T-helper 17 cell (primary cell): Measurements from ENCODE around the gene ASPA. TPM values are rescaled to one million over a fixed set of nuclear protein-coding genes. Genes with fewer than 3 reads are reported as not detected.
"Not testable (repeated sequence)": the region's sequence is repeated elsewhere in the genome, so short reads cannot be mapped to it uniquely, and the experiment has no call there.

Experiments used
- ATAC-seq: fragments of 150-1000 bp; cut with Tn5 transposase; 2 replicates; pipeline ENCODE4 v1.10.0; 2021; ENCODE audit warnings: mild to moderate bottlenecking, moderate library complexity
- DNase-seq, 3 donors: peaks; one replicate each; pipeline versions ENCODE4 v3.0.0 to v3.0.0-alpha.2; 2020 to 2021
- H3K9me3 ChIP-seq: one replicate; pipeline ENCODE4 v1.7.0; 2013; ENCODE audit warnings: low read length, mild to moderate bottlenecking; ENCODE audit not compliant: control insufficient read depth, poor library complexity, severe bottlenecking
- H3K27ac Mint-ChIP-seq: one replicate; pipeline ENCODE4 v1.8.0; 2022; ENCODE audit warnings: mild to moderate bottlenecking, moderate library complexity, mixed read lengths
- H3K27me3 Mint-ChIP-seq: one replicate; pipeline ENCODE4 v1.8.0; 2022; ENCODE audit warnings: mixed read lengths
- H3K36me3 Mint-ChIP-seq: one replicate; pipeline ENCODE4 v1.8.0; 2022; ENCODE audit warnings: low read depth, mixed read lengths
- H3K4me1 Mint-ChIP-seq: one replicate; pipeline ENCODE4 v1.8.0; 2022; ENCODE audit warnings: mild to moderate bottlenecking, mixed read lengths
- H3K4me3 Mint-ChIP-seq: one replicate; pipeline ENCODE4 v1.8.0; 2022; ENCODE audit warnings: mild to moderate bottlenecking, moderate library complexity, mixed read lengths
- total RNA-seq, 4 donors: library from RNA in 2 of 4; stranded (reverse) in 2 of 4; gene quantifications; one replicate each; pipeline ENCODE4 v1.2.3 and lab custom pipeline; 2022 to 2026

The ASPA gene
- not detected for total RNA-seq
- 0 to 0.46 reads per million in 2 donors for total RNA-seq (lab: John Stamatoyannopoulos, UW)

DNA sequence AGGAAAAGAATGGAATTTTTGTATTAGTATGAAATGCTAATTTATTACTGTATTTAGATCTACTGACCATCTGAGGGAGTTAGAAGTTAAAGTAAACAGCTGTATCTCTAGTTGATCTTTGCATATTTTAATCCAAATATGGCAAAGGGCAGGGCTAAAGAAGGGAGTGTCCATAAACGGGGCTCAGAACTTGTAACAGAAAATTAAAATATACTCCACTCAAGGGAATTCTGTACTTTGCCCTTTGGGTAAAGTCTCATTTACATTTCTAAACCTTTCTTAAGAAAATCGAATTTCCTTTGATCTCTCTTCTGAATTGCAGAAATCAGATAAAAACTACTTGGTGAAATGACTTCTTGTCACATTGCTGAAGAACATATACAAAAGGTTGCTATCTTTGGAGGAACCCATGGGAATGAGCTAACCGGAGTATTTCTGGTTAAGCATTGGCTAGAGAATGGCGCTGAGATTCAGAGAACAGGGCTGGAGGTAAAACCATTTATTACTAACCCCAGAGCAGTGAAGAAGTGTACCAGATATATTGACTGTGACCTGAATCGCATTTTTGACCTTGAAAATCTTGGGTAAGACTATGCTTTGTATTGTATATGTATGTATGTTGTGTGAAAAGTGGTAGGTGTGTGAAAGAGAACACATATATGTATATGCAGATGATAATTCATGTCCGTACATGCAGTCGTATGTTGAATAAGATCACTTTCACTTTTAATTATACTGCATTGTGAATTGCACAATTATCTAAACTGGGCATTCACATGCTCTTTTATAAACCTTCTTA, at the start of gene ASPA:
ASPA (plus strand) TSS at position 186 of the 799 bp plus-strand sequence; CDS start at position 349, 163 bp downstream.
- Mint-ChIP-seq H3K4me1 (peaks cover 4% of the 10 kb centered on the region), H3K27me3 (peaks cover 37% of the 10 kb centered on the region), H3K36me3 (peaks cover 4% of the 10 kb centered on the region), H3K4me3 (peak within 1 kb of the TSS; percentile 68), H3K27ac (no peak within 1 kb of the TSS)
- no peaks in the 10 kb centered on the region for H3K9me3 ChIP-seq
- no peak for ATAC-seq
- DNase-seq: no peak

DNA sequence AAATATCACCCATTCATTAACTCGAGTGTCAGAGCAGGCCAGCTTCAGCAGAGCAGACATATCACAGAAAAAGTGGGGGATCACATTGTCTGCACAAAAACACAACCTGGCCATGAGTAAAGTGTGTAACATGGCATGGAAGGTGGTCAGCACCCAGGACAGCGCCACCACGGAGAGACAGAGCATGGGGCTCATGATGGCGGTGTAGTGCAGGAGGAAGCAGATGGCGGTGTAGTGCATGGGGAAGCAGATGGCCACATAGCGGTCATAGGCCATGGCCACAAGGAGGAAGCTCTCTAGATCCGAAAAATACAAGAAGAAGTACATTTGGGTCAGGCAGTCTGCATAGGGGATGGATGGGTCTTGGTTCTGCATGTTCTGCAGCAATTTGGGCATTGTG, 42.6 kb upstream of the ASPA start:
- not testable (repeated sequence) for DNase-seq, H3K27ac Mint-ChIP-seq, ATAC-seq, H3K36me3 Mint-ChIP-seq, H3K9me3 ChIP-seq, H3K4me1 Mint-ChIP-seq
- peaks cover 16% of the 10 kb centered on the region for H3K27me3 Mint-ChIP-seq
- H3K4me3 Mint-ChIP-seq: peak overlapping the region; percentile 0

DNA sequence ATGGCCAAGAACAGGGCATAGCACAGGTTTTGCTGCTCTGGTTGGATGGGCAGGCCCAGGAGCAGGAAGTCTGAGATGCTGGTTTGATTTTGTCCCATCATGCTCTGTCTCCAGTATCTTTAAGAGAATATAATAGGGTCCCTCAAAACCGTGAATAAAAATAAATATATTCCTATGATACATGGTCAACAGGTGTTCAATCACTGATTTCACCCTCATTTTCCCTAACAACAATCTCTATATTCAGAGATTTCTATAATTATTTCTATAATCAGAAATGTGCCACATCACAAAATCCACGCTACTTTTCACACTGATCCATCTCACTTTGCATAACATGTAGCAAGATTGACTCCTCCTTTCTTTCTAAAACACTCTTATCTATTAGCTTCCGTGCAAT, 42.1 kb upstream of the ASPA start, which contains the start of gene OR1E2:
OR1E2 (minus strand) TSS at position 101 of the 400 bp plus-strand sequence; CDS start at position 101, 0 bp downstream.
- Mint-ChIP-seq H3K36me3 (no peaks in the 10 kb centered on the region), H3K4me3 (peak within 1 kb of the TSS; percentile 0), H3K27ac (no peak within 1 kb of the TSS), H3K4me1 (no peaks in the 10 kb centered on the region), H3K27me3 (peaks cover 19% of the 10 kb centered on the region)
- DNase-seq (no peak), ATAC-seq (no peak)
- no peaks in the 10 kb centered on the region for H3K9me3 ChIP-seq

DNA sequence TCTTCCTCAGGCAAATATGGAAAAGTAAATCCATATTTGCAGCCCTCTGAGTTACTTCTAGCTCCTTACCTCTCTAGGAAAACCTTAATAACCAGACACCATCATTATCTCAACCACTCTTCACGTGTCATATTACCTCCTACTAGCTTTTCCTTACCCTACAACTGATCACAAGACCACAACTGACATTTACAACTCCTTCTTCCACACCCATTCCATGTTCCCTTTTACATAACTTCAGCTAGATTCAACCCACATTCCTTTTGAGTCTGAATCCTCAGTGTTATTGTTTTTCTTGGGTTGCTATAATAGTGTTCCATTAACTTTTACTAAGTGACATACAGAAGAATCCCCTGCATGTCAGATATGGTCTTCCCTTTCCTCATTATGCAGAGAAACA, 37.4 kb upstream of the ASPA start:
- Mint-ChIP-seq H3K4me3 (no peak overlapping the region), H3K36me3 (no peaks in the 10 kb centered on the region), H3K4me1 (no peaks in the 10 kb centered on the region), H3K27ac (no peak overlapping the region), H3K27me3 (peaks cover 48% of the 10 kb centered on the region)
- H3K9me3 ChIP-seq: no peaks in the 10 kb centered on the region
- DNase-seq: no peak
- ATAC-seq: no peak

DNA sequence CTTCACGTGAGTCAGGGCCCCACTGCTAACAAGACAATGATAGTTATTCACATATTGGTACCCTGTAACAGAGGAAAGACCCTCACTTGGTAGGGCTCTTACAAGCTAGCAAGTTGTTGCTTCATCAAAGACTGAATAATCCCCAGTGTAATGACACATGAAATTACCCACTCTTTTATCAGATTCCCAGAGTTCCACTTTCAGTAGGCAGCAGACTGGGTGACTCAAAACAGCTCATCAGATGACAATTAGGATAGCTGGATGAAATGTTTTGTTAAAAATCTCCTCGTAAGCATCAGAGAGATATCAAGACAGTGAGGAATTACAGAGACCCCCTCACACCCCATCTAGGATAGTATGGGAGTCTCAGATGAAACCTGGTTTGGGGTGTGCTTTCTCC, 35.3 kb upstream of the ASPA start:
- no peaks in the 10 kb centered on the region for H3K4me1 Mint-ChIP-seq
- H3K36me3 Mint-ChIP-seq: no peaks in the 10 kb centered on the region
- no peak for DNase-seq
- no peaks in the 10 kb centered on the region for H3K9me3 ChIP-seq
- peaks cover 51% of the 10 kb centered on the region for H3K27me3 Mint-ChIP-seq
- H3K27ac Mint-ChIP-seq: no peak overlapping the region
- no peak overlapping the region for H3K4me3 Mint-ChIP-seq
- no peak for ATAC-seq

DNA sequence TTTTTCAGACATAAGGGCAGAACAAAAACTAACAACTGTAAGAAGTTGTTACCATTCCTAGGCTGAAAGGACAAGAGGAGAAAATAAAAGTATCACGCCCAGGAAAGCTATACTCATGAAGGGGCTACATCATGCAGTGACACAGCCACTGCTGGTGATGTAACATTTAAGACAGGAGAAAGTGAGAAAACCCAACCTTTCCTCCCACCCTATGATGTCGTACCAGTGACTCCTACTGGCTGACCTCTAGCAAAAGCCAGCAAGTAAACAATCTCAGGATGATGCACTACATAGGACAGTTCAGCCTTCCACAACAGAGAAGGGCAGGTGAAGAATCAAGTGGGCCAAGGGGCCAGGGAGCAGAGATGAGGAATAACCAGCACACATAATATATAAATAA, 28.2 kb upstream of the ASPA start:
- DNase-seq (no peak), ATAC-seq (no peak)
- no peak overlapping the region for H3K4me3 Mint-ChIP-seq
- peaks cover 3% of the 10 kb centered on the region for H3K9me3 ChIP-seq
- H3K36me3 Mint-ChIP-seq: no peaks in the 10 kb centered on the region
- no peaks in the 10 kb centered on the region for H3K4me1 Mint-ChIP-seq
- no peak overlapping the region for H3K27ac Mint-ChIP-seq
- peaks cover 33% of the 10 kb centered on the region for H3K27me3 Mint-ChIP-seq

DNA sequence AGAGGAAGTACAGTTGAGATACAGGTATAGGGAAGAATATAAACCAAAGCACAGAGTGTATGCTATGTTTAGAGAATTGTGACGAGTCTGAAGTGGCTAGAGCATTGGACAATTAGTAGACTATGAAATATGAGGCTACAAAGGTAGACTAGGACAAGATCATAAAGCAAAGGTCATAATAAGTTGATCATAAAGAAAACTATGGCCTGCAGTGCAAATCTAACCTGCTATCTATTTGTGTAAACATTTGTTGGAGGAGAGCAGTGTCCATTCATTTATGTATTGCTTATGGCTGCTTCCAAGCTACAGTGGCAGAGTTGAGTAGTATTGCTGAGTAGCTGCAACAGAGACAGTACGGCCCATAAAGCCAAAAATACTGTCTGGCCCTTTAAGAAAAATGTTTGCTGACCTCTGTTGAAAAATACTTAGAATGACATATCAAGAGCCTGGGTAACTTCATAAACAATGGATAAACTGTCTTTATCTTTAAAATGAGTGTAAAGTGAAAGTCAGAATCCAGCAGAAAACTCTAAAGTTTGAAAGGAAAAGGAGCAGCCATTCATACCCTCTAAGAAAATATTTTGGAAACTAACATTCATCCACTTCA, 27.6 kb upstream of the ASPA start:
- peaks cover 3% of the 10 kb centered on the region for H3K9me3 ChIP-seq
- DNase-seq: no peak
- Mint-ChIP-seq H3K36me3 (no peaks in the 10 kb centered on the region), H3K4me3 (no peak overlapping the region), H3K27me3 (peaks cover 29% of the 10 kb centered on the region), H3K4me1 (no peaks in the 10 kb centered on the region), H3K27ac (no peak overlapping the region)
- ATAC-seq: no peak

DNA sequence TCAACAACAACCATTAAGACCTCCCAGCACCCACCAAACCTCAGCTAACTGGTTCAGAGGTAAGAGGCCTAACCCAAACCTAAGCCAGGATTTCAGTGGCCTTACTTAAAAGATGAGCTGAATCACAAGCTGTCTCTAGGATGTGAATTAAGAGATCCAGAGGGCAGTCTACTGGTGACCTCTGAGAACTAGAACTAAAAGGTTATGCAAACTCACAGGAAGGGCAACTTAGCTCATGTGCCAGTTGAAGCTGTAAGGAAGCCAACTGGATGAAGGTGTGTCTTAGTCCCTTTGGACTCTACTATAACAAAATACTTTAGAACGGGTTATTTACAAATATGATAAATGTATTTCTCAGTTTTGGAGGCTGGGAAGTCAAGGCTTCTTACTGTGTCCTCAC, 9.4 kb upstream of the ASPA start:
- H3K4me3 Mint-ChIP-seq, DNase-seq, ATAC-seq, H3K9me3 ChIP-seq, H3K36me3 Mint-ChIP-seq, H3K4me1 Mint-ChIP-seq, H3K27ac Mint-ChIP-seq: not testable (repeated sequence)
- H3K27me3 Mint-ChIP-seq: peaks cover 16% of the 10 kb centered on the region

DNA sequence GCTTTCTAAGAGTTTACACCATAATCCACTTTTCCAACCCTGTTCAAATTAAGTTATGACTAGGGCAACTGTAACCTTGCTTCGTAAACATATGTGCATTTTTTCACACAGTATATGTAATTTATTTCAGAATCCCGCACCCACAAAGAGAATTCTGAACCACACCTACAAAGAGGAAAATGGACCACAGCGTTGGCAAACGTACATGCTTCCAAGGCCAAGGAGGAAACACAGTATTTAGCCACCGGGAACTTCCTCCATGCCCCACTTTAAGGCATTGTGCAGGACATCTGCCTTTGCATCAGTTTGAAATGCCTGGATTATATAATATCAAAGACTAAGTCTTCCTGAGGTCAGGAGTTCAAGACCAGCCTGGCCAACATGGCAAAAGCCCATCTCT, 6.3 kb upstream of the ASPA start:
- H3K27ac Mint-ChIP-seq: no peak overlapping the region
- H3K4me1 Mint-ChIP-seq: no peaks in the 10 kb centered on the region
- H3K4me3 Mint-ChIP-seq: no peak overlapping the region

DNA sequence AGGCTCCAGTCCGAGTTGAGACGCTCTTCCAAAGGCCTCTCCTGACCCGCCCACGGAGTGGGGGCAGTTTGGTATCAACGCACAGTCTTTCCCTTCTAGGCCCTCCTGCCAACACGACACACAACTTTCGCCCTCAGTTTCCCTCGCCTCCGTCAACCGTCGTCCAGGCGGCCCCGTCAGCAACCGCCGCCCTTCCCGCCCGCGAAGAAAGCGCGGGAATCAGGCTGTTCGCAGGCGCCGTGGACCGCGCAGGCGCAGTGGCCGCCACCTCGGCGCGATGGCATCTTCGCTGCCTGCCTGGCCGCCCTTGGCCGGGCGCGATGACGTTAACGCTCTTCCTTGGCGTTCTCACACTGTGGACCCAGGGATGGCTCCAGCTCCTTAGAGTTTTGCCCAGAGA, 4.2 kb upstream of the ASPA start, which contains the start of gene SPATA22:
SPATA22 (minus strand) TSS at position 221 of the 400 bp plus-strand sequence. CDS start 2,494 bp downstream, outside the sequence.
- no peak within 1 kb of the TSS for H3K27ac Mint-ChIP-seq
- no peak within 1 kb of the TSS for H3K4me3 Mint-ChIP-seq
- ATAC-seq (no peak), DNase-seq (no peak)
- H3K27me3 Mint-ChIP-seq: peaks cover 23% of the 10 kb centered on the region
- H3K36me3 Mint-ChIP-seq: no peaks in the 10 kb centered on the region
- no peaks in the 10 kb centered on the region for H3K9me3 ChIP-seq
- peaks cover 4% of the 10 kb centered on the region for H3K4me1 Mint-ChIP-seq

More for the DNA sequence above, 6.3 kb upstream of the ASPA start:
- no peaks in the 10 kb centered on the region for H3K9me3 ChIP-seq
- Mint-ChIP-seq H3K36me3 (no peaks in the 10 kb centered on the region), H3K27me3 (peaks cover 21% of the 10 kb centered on the region)
- ATAC-seq: no peak
- no peak for DNase-seq

DNA sequence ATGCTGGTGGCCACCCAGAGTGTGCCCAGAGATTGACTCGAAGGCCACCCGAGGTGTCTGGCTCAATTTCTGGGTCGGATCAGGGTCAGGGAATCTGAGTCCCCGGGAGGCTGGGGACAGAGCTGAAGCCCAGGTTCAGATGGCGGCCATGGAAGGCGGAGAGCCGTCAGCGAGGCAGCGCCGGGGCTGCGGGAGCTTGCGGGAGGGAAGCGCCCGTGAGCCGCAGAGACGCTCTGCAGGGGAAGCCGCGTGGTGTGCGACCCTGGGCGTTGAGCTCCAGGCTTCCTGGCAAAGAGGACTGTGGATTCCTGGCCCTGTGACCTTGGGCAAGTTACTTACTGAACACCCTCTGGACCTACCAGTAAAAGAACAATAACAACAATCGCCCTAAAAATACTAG, 3.7 kb upstream of the ASPA start:
- DNase-seq (no peak), ATAC-seq (no peak)
- Mint-ChIP-seq H3K27me3 (peaks cover 20% of the 10 kb centered on the region), H3K4me3 (no peak overlapping the region), H3K27ac (no peak overlapping the region), H3K36me3 (no peaks in the 10 kb centered on the region), H3K4me1 (peaks cover 4% of the 10 kb centered on the region)
- no peaks in the 10 kb centered on the region for H3K9me3 ChIP-seq

DNA sequence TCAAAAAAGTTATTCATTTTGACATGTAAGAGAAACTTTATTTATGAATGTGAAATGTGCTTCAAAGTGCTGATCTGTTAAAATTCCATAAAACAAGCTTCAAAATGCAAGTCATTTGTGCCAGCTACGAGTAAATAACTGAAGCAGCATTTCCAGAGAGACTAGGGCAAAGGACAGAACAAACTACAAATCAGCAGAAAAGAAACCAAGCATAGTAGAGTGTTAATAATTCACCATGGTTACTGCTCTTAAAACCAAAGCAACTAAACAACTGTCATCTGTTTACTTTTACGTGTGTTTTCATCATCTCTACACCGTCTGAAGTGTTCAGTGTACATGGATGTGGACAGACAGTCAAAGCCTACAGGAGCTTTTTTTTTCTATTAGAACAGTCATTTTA, 1.6 kb upstream of the ASPA start:
- H3K9me3 ChIP-seq: no peaks in the 10 kb centered on the region
- Mint-ChIP-seq H3K4me3 (no peak overlapping the region), H3K27me3 (peaks cover 20% of the 10 kb centered on the region), H3K4me1 (peaks cover 4% of the 10 kb centered on the region), H3K27ac (no peak overlapping the region), H3K36me3 (peaks cover 4% of the 10 kb centered on the region)
- no peak for ATAC-seq
- no peak for DNase-seq

DNA sequence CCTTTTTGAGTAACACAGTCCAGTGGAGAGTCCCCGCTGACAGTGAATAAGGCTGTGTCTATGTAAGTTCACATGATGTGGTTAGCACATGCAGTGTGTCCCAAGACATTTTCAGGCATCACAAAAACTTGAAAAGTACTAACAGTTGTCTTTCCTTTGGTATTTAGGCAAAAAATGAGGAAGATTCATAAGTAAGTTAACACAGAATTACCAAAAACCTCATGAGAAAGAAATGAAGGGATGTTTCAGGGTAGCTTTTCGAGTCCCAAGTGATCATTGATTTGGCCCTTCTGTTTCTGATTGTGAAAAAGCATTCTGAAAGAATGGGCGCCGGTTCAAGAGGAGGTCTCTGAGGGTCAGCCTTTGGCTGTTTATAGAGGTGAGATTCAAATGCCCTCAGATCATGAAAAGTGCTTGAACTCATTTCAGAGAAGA, 529 bp upstream of the ASPA start:
- Mint-ChIP-seq H3K4me1 (peaks cover 4% of the 10 kb centered on the region), H3K4me3 (no peak overlapping the region), H3K27me3 (peaks cover 31% of the 10 kb centered on the region), H3K27ac (no peak overlapping the region), H3K36me3 (peaks cover 4% of the 10 kb centered on the region)
- no peak for ATAC-seq
- DNase-seq: no peak
- H3K9me3 ChIP-seq: no peaks in the 10 kb centered on the region
